GM12891 (cell line): ENCODE results near the gene PRR32.

Source experiments
- PAX5 ChIP-seq: IDR thresholded peaks from 2 replicates; pipeline ENCODE4 v1.6.1; 2011; ENCODE audit warnings: low read length, moderate library complexity, mild to moderate bottlenecking; ENCODE audit not compliant: insufficient read depth, severe bottlenecking
- POLR2A ChIP-seq: IDR thresholded peaks from 2 replicates; pipeline ENCODE4 v1.6.1; 2011; ENCODE audit warnings: low read depth, low read length, control low read depth
- POLR2AphosphoS5 ChIP-seq: IDR thresholded peaks from 2 replicates; pipeline ENCODE4 v1.6.1; 2011; ENCODE audit warnings: low read depth, low read length, control low read depth
- SPI1 ChIP-seq: IDR thresholded peaks from 2 replicates; pipeline ENCODE4 v1.6.1; 2011; ENCODE audit warnings: low read depth, low read length, control low read depth
- TAF1 ChIP-seq: IDR thresholded peaks from 2 replicates; pipeline ENCODE4 v1.6.1; 2011; ENCODE audit warnings: low read depth, low read length, control low read depth

- TF ChIP-seq POLR2AphosphoS5 (no peak), TAF1 (no peak), POLR2A (no peak), SPI1 (no peak), PAX5 (no peak)
Measured at GRCh38 chrX:126799059-126799458, 20.5 kb upstream of the PRR32 start.
